H1 (cell line): Measurements from ENCODE around the gene IFNL3. TPM values are rescaled to one million over a fixed set of nuclear protein-coding genes. Genes with fewer than 3 reads are reported as not detected.

ENCODE experiments used
- CTCF ChIA-PET: fragments of 300-600 bp; sonication (Branson Sonifier 250); formaldehyde crosslinking; loops from one replicate; lab custom pipeline; 2021; ENCODE audit not compliant: partially characterized antibody; lab: Charles Lee
- POLR2A ChIA-PET: fragments of 300-600 bp; sonication (Branson Sonifier 250); formaldehyde crosslinking; loops from one replicate; lab custom pipeline; 2021; ENCODE audit warnings: inconsistent platforms; ENCODE audit not compliant: partially characterized antibody; lab: Charles Lee
- DNase-seq, 2 experiments: peaks; one replicate each; pipeline versions ENCODE4 v3.0.0 to v3.0.0-alpha.2; 2010 to 2022; ENCODE audit warnings: low spot score in 2 of 2, low read depth in 1 of 2, mixed read lengths in 1 of 2
- FAIRE-seq: peaks from 2 replicates; lab custom pipeline; 2011; peaks lifted over from hg19 to GRCh38; lab: Jason Lieb, UNC
- H2AFZ ChIP-seq: 2 replicates; pipeline ENCODE4 v1.8.1; 2012; ENCODE audit warnings: low read length, inconsistent platforms
- H2AK5ac ChIP-seq: 2 replicates; pipeline ENCODE4 v1.6.1; 2013; ENCODE audit warnings: low read depth, low read length
- H2BK120ac ChIP-seq: replicated peaks from 2 replicates; pipeline ENCODE3; 2013; ENCODE audit warnings: low read depth, low read length, inconsistent platforms
- H2BK12ac ChIP-seq: 2 replicates; pipeline ENCODE4 v1.6.1; 2013; ENCODE audit warnings: low read depth, low read length
- H2BK15ac ChIP-seq: 2 replicates; pipeline ENCODE4 v1.6.1; 2013; ENCODE audit warnings: low read length
- H2BK20ac ChIP-seq: 2 replicates; pipeline ENCODE4 v1.6.1; 2013; ENCODE audit warnings: low read length
- H2BK5ac ChIP-seq: 2 replicates; pipeline ENCODE4 v1.6.1; 2013; ENCODE audit warnings: low read depth, low read length
- H3K14ac ChIP-seq: 2 replicates; pipeline ENCODE4 v1.6.1; 2013; ENCODE audit warnings: inconsistent platforms; ENCODE audit not compliant: insufficient read length
- H3K18ac ChIP-seq: 2 replicates; pipeline ENCODE4 v1.6.1; 2013; ENCODE audit warnings: low read length; ENCODE audit errors: extremely low read depth
- H3K23ac ChIP-seq: 2 replicates; pipeline ENCODE4 v1.6.1; 2013; ENCODE audit warnings: inconsistent platforms; ENCODE audit not compliant: insufficient read length
- H3K23me2 ChIP-seq: 2 replicates; pipeline ENCODE4 v1.6.1; 2013; ENCODE audit warnings: low read depth, low read length
- H3K27ac ChIP-seq: 2 replicates; pipeline ENCODE4 v1.6.1; 2011; ENCODE audit warnings: low read depth, low read length, inconsistent platforms
- H3K27me3 ChIP-seq, 4 experiments: replicated peaks in 1 of 4; 1 replicate in 1 of 4; 2 replicates in 3 of 4; pipeline versions ENCODE4 v1.6.1 to v1.8.1; 2011 to 2013; ENCODE audit warnings: low read length in 3 of 4, mild to moderate bottlenecking in 3 of 4, inconsistent platforms in 2 of 4, mixed read lengths in 2 of 4, moderate library complexity in 1 of 4; ENCODE audit not compliant: control insufficient read depth in 3 of 4, insufficient read depth in 3 of 4; ENCODE audit errors: extremely low read depth in 1 of 4
- H3K36me3 ChIP-seq, 4 experiments: 2 replicates each; pipeline versions ENCODE4 v1.6.1 to v1.8.1; 2011 to 2013; ENCODE audit warnings: mild to moderate bottlenecking in 4 of 4, low read length in 3 of 4, moderate library complexity in 2 of 4, control low read depth in 1 of 4, inconsistent platforms in 1 of 4; ENCODE audit not compliant: insufficient read depth in 4 of 4, control insufficient read depth in 2 of 4
- H3K4ac ChIP-seq: replicated peaks from 2 replicates; pipeline ENCODE3; 2013; ENCODE audit warnings: low read length, low read depth, mixed read lengths, inconsistent platforms; ENCODE audit not compliant: insufficient read length
- H3K4me1 ChIP-seq, 4 experiments: replicated peaks in 1 of 4; 1 replicate in 1 of 4; 2 replicates in 3 of 4; pipeline versions ENCODE4 v1.6.1 to v1.8.1; 2011 to 2013; ENCODE audit warnings: low read length in 3 of 4, inconsistent platforms in 2 of 4, mixed read lengths in 1 of 4; ENCODE audit not compliant: insufficient read depth in 4 of 4, control insufficient read depth in 3 of 4
- H3K4me2 ChIP-seq, 2 experiments: 2 replicates each; pipeline versions ENCODE4 v1.6.1 to v1.8.1; 2011 to 2013; ENCODE audit warnings: low read depth in 2 of 2, low read length in 2 of 2, control low read depth in 1 of 2, inconsistent platforms in 1 of 2, mild to moderate bottlenecking in 1 of 2; ENCODE audit not compliant: insufficient read depth in 1 of 2
- H3K4me3 ChIP-seq, 4 experiments: fragments of 200-600, 300-600 bp in 1 of 4; sonication (generic), shearing (Covaris generic), sonication (Bioruptor Twin) in 1 of 4; 2 replicates each; pipeline versions ENCODE4 v1.5.1 to v1.8.1; 2011 to 2016; ENCODE audit warnings: low read length in 4 of 4, low read depth in 3 of 4, control low read depth in 2 of 4, inconsistent platforms in 2 of 4, mild to moderate bottlenecking in 2 of 4, mixed read lengths in 1 of 4, moderate library complexity in 1 of 4; ENCODE audit not compliant: insufficient read depth in 2 of 4; ENCODE audit errors: extremely low read depth in 1 of 4
- H3K56ac ChIP-seq: replicated peaks from 2 replicates; pipeline ENCODE3; 2013; ENCODE audit warnings: low read depth, mild to moderate bottlenecking, mixed read lengths, low read length, inconsistent platforms; ENCODE audit not compliant: insufficient read length
- H3K79me1 ChIP-seq: 2 replicates; pipeline ENCODE4 v1.6.1; 2013; ENCODE audit warnings: low read depth, low read length, control low read depth
- H3K79me2 ChIP-seq, 2 experiments: 2 replicates each; pipeline versions ENCODE4 v1.6.1 to v1.8.1; 2012 to 2013; ENCODE audit warnings: low read length in 2 of 2, mild to moderate bottlenecking in 2 of 2, inconsistent platforms in 1 of 2; ENCODE audit not compliant: insufficient read depth in 2 of 2, control insufficient read depth in 1 of 2
- H3K9ac ChIP-seq, 4 experiments: replicated peaks in 1 of 4; 1 replicate in 1 of 4; 2 replicates in 3 of 4; pipeline versions ENCODE4 v1.6.1 to v1.8.1; 2011 to 2013; ENCODE audit warnings: low read depth in 3 of 4, low read length in 3 of 4, control low read depth in 2 of 4, mild to moderate bottlenecking in 2 of 4, moderate library complexity in 2 of 4, inconsistent platforms in 1 of 4; ENCODE audit errors: extremely low read depth in 1 of 4
- H3K9me3 ChIP-seq, 2 experiments: 2 replicates each; pipeline versions ENCODE4 v1.6.1 to v1.8.1; 2012 to 2013; ENCODE audit warnings: mild to moderate bottlenecking in 2 of 2, moderate library complexity in 2 of 2, control low read depth in 1 of 2, inconsistent platforms in 1 of 2, low read depth in 1 of 2, low read length in 1 of 2, mixed read lengths in 1 of 2; ENCODE audit not compliant: insufficient read depth in 2 of 2
- H4K20me1 ChIP-seq, 2 experiments: replicated peaks in 1 of 2; 2 replicates each; pipeline versions ENCODE3 to v1.8.1; 2011 to 2013; ENCODE audit warnings: inconsistent platforms in 2 of 2, low read length in 2 of 2, mild to moderate bottlenecking in 1 of 2; ENCODE audit not compliant: insufficient read depth in 2 of 2, control insufficient read depth in 1 of 2
- H4K5ac ChIP-seq: 2 replicates; pipeline ENCODE4 v1.6.1; 2013; ENCODE audit warnings: low read length, low read depth, mixed read lengths, inconsistent platforms; ENCODE audit not compliant: insufficient read length
- H4K8ac ChIP-seq: 2 replicates; pipeline ENCODE4 v1.8.0; 2013; ENCODE audit warnings: mild to moderate bottlenecking, moderate library complexity, low read length, inconsistent platforms; ENCODE audit not compliant: insufficient read depth; ENCODE audit errors: extremely low read depth
- H4K91ac ChIP-seq: replicated peaks from 2 replicates; pipeline ENCODE3; 2013; ENCODE audit warnings: low read length, mixed read lengths, inconsistent platforms; ENCODE audit not compliant: insufficient read length
- CTCF ChIP-seq, 3 experiments: IDR thresholded peaks; 1 replicate in 2 of 3; 2 replicates in 1 of 3; pipeline versions ENCODE4 v1.5.1 to v1.6.1; 2011; ENCODE audit warnings: low read length in 3 of 3, mild to moderate bottlenecking in 3 of 3, inconsistent platforms in 2 of 3, low read depth in 1 of 3, moderate library complexity in 1 of 3; ENCODE audit not compliant: insufficient read depth in 1 of 3; ENCODE audit errors: control extremely low read depth in 1 of 3
- RAD21 ChIP-seq, 2 experiments: IDR thresholded peaks in 1 of 2; conservative IDR thresholded peaks in 1 of 2; 2 replicates each; pipeline ENCODE4 v1.6.1; 2011; ENCODE audit warnings: low read depth in 2 of 2, low read length in 2 of 2, improper control_type of control experiment in 1 of 2, inconsistent platforms in 1 of 2, mild to moderate bottlenecking in 1 of 2, moderate library complexity in 1 of 2
- YY1 ChIP-seq: IDR thresholded peaks from 2 replicates; pipeline ENCODE4 v1.6.1; 2011; ENCODE audit warnings: low read depth, mild to moderate bottlenecking, low read length
- WGBS, 2 experiments: shearing (Covaris generic) in 1 of 2; methylation state at CpG; one replicate each; pipeline versions ENCODE4 v1.1.6 to v1.1.7; 2013 to 2015; ENCODE audit warnings: low lambda C conversion rate in 2 of 2, mixed read lengths in 2 of 2, inconsistent platforms in 1 of 2, low coverage in 1 of 2, missing lambda C conversion rate in 1 of 2; ENCODE audit not compliant: insufficient replicate concordance in 2 of 2, insufficient coverage in 1 of 2, insufficient read length in 1 of 2; ENCODE audit errors: extremely low coverage in 1 of 2, missing lambda C conversion rate in 1 of 2; 5-methylcytosine and 5-hydroxymethylcytosine counted together
- polyA plus RNA-seq, 7 experiments: library from polyadenylated mRNA; depleted of rRNA in 3 of 7; stranded (reverse) in 5 of 7; unstranded in 2 of 7; fragments of >200 nt in 5 of 7; fragments of 200-250 nt in 2 of 7; gene quantifications; 1 replicate in 5 of 7; 2 replicates in 1 of 7; 4 replicates in 1 of 7; pipeline versions ENCODE4 v1.2.1 to v1.2.3, GENCODE V29; 2011 to 2013; ENCODE audit warnings: missing spikeins in 2 of 7, mixed read lengths in 2 of 7
- total RNA-seq: library from RNA; stranded (reverse); fragmentation: NEBNext Ultra II Directional; extraction: Animal tissue kit (Norgen Biotek cat#: 25700); gene quantifications from 2 replicates; pipeline ENCODE4 v1.2.1, GENCODE V29; 2021

IFNL3 gene
- total and polyA plus RNA-seq, 2 of the 8 experiments (the other 6 are each of a cell fraction or from before 2014, with no cell fraction given), result 0.11 TPM; not detected in 1

- H3K56ac ChIP-seq, result no peak overlapping the region
- H4K20me1 ChIP-seq, result peaks cover 0 to 2% of the 10 kb centered on the region in 2 experiments
- no peaks in the 10 kb centered on the region for H3K36me3 ChIP-seq
- H3K23ac ChIP-seq, result no peak overlapping the region
- peaks cover 11 to 29% (median 21%) of the 10 kb centered on the region in 4 experiments for H3K27me3 ChIP-seq
- no peak overlapping the region for H2BK5ac ChIP-seq
- ChIA-PET POLR2A (no interaction called here), CTCF (interaction anchor here (0.8 to 7.1 kb wide), 10 partner anchors 11 to 236 kb away, joined by 3 to 53 read pairs (median 7); no protein-coding TSS in a partner anchor)
- H2BK120ac ChIP-seq, result no peak overlapping the region
- FAIRE-seq, result no peak
- no peak overlapping the region for H3K27ac ChIP-seq
- H2BK15ac ChIP-seq, result no peak overlapping the region
- H3K79me1 ChIP-seq, result no peaks in the 10 kb centered on the region
- no peak overlapping the region for H3K14ac ChIP-seq
- H3K23me2 ChIP-seq, result peaks cover 8% of the 10 kb centered on the region; the same call in 1 of the 2 replicates
- DNase-seq, result no peak
- no peak overlapping the region for H4K8ac ChIP-seq
- no peak overlapping the region for H3K9ac ChIP-seq
- H2AFZ ChIP-seq, result no peak overlapping the region
- no peak overlapping the region for H2BK20ac ChIP-seq
- H2AK5ac ChIP-seq, result no peak overlapping the region
- H4K91ac ChIP-seq, result no peak overlapping the region
- no peak overlapping the region for H3K18ac ChIP-seq
- no peak overlapping the region for H3K4me3 ChIP-seq
- H3K79me2 ChIP-seq, result no peaks in the 10 kb centered on the region
- peak; percentile 39 to 55 (median 44) for TF ChIP-seq CTCF (IDR thresholded peaks at IDR 0.05; ENCODE audit: control extremely low read depth in 1 of 3, insufficient read depth in 1 of 3, low read depth in 1 of 3, low read length in 3 of 3)
- TF ChIP-seq YY1, result no peak
- peak; percentile 39 to 59 for TF ChIP-seq RAD21 (IDR thresholded peaks at IDR 0.05 in 1 of 2, conservative IDR thresholded peaks at IDR 0.05 in 1 of 2; ENCODE audit: low read depth in 2 of 2, low read length in 2 of 2)
- H2BK12ac ChIP-seq, result no peak overlapping the region
- WGBS, 2 experiments, result 60% methylated on average over 5 of the region's 5 CpGs; no CpG with 5 or more reads in 1 of the 2 experiments
- H3K4me1 ChIP-seq, result peaks cover 0 to 9% (median 8%) of the 10 kb centered on the region in 4 experiments; a peak in 6 of 7 replicates
- no peak overlapping the region for H4K5ac ChIP-seq
- H3K9me3 ChIP-seq, result no peaks in the 10 kb centered on the region
- no peak overlapping the region for H3K4ac ChIP-seq
- no peak overlapping the region for H3K4me2 ChIP-seq
Observed at GRCh38 chr19:39197808-39198207, 47.0 kb downstream of the IFNL3 start.
